GM19395 (cell line): ENCODE data around the gene OR10A5.
"Not testable (repeated sequence)": the region's sequence is repeated elsewhere in the genome, so short reads cannot be mapped to it uniquely, and the experiment has no call there.

Experiments
- ATAC-seq: cut with Tn5 transposase; IDR thresholded peaks from one replicate; pipeline ENCODE4 v1.9.1; 2021; ENCODE audit warnings: mild to moderate bottlenecking, moderate library complexity; ENCODE audit not compliant: unreplicated experiment

OR10A5 gene, protein sequence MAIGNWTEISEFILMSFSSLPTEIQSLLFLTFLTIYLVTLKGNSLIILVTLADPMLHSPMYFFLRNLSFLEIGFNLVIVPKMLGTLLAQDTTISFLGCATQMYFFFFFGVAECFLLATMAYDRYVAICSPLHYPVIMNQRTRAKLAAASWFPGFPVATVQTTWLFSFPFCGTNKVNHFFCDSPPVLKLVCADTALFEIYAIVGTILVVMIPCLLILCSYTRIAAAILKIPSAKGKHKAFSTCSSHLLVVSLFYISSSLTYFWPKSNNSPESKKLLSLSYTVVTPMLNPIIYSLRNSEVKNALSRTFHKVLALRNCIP

DNA sequence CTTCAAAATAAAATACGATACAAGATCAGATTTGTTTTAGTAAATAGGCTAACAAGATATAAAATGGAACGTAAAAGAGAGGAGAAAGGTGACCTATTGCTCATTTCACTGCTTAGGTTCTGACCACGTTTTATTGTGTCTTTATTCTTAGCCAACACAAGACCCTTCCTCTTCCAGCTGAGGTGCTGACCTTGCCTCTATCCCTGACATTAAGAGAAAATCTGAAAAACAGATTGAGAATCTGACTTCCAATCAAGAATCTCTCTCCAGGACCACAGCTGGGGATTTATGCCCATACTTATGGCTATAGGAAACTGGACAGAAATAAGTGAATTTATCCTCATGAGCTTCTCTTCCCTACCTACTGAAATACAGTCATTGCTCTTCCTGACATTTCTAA lies at the start of gene OR10A5:
Gene OR10A5, plus strand, starts transcription at position 301 of the 400 bp plus-strand sequence. Its CDS starts 0 bp downstream, at position 301.
- no peak for ATAC-seq

DNA sequence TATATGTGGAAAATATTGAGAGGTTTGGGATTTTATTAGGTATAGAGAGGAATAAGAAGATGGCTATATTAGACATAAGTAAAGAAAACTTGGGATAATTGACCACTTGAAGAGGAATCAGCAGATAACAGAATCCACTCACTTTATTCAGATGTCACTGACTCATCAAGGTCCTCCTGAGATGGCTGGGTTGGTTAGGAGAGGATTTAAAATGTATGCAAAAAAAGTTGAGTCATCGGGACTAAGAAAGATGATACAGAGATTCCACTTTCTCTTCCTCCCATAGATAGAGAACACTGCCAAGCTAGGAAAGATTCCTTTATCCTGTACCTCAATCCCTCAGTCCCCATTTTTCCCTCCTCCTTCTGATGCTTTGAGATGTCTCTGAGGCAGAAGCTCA lies 46.1 kb upstream of the OR10A5 start, which contains the start of gene OR6A2:
Gene OR6A2, minus strand, starts transcription at position 288 of the 400 bp plus-strand sequence. CDS start 3,981 bp downstream, outside the sequence.
- ATAC-seq, result no peak

DNA sequence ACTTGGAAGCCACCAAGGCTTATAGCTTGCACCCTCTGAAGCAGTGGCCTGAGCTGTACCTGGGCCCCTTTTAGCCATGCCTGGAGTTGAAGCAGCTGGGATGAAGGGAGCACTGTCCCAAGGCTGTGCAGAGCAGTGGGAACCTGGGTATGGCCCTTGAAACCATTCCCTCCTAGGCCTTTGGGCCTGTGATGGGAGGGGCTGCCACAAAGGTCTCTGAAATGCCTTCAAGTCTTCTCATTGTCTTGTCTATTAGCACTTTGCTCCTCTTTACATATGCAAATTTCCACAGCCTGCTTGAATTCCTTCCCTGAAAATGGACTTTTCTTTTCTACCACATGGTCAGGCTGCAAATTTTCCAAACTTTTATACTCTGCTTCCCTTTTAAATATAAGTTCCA lies 44.4 kb upstream of the OR10A5 start:
- not testable (repeated sequence) for ATAC-seq

DNA sequence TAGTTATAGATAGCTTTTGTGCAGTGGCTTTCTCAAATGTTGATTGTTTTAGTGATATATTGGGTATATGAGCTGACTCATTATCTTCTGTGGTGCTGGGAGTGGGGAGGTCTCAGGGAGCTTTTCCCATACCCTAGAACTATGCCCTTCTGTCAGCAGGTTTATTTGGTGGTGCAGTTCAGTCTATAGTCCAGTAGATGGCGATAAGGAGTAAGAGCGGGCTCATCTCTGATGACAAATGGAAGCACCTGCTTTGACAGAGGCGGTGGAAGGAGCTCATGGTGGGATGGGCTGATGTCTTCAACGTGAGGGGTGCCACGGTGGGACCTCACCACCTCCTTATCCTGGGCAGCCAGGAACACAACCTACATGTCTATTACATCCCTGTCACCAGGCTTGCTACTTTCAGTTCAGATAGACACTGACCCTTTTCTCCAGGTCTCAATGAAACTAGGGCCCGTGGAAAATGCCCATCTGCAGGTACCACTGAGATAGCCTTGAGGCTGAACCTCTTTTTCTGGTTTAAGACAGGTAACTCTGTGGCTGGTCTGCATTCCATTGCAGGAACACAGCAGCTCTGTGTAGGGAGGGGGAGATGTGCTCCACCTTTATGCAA lies 33.0 kb upstream of the OR10A5 start:
- ATAC-seq, result peak; percentile 91

DNA sequence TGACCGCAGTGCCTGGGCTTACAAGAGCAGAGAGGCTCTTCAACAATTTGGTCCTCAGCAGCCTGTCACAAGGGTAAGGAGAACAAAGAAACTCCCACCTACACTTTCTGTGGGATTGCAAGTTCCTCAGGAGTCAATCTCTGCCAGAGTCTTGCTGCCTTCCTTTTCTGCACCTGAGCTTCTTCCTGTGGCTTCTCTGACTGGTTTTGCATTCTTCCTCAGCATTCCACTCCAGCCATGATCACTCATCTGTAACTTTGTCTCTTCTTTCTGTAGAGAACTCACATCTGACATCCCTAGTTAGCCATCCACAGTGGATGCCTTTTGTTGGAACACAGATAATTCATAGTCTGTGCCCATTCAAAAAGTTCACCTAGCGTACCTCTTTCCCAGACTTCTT lies 31.8 kb upstream of the OR10A5 start:
- ATAC-seq, result no peak

DNA sequence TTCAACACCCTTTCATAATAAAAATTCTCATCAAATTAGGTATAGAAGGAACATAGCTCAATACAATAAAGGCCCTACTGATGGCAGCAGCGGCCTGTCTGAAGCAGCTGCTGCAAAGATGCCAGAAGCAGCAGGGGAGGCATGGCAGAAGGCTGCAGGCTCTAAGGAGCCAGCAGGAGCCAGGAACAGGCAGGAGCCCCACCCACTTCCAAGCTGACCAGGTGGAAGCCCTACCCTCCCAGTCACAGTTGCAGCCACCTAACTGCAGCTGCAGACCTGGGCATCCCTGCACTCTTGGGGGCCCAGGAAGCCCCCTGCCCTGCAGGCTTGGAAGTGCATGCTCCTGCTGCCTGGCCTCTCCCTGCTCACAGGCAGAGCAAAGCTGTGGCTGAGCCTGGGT lies 27.8 kb upstream of the OR10A5 start:
- no peak for ATAC-seq

DNA sequence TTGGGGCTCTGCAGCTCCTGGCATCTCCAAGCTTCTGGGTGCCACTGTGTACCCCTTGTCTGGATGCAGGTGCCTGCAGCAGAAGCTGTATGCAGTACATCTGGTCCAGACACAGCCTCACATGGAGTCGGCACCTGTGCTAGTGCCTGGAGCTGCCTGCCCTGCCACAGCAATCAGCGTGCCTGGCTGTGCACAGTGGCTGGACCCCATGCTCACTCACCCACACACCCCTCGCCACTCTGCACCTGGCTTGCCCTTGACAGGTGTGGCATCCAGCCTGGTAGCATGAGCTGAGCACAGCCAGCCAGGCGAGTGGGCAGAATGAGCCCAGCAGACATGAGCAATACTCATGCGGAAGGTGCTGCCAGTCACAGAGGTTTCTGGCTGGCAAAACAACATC lies 26.5 kb upstream of the OR10A5 start:
- no peak for ATAC-seq

DNA sequence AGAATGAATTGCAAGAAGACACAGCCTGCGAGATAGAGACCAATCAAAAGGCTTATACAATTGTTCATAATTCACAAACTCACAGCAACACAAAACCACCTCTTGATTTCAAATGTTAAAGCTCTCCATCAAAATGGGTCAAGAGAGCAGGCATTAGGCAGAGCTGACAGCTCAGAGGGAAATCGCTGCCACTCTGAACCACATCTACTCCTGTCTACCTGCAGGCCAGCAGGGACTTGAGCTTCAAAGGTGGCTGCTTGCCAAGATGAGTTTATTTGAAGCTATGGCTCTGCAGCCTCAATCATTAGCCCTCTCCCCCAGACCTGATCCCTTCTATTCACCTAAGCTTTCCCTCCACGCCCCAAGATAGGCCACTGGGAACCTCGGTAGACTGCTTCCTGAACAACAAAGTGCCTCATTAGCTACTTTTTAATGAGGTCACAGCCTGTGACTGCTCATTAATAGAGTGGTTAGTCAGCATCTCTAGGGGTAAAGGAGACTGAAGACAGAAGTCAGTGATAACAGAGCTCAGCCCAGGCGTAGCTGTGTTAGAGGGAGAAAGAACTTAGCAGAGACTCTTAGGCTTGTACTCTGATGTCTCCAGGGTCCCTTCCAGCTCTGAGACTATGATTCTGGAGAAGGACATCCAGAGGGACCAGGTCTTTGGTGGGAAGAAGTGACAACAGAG lies 21.2 kb upstream of the OR10A5 start:
- no peak for ATAC-seq

DNA sequence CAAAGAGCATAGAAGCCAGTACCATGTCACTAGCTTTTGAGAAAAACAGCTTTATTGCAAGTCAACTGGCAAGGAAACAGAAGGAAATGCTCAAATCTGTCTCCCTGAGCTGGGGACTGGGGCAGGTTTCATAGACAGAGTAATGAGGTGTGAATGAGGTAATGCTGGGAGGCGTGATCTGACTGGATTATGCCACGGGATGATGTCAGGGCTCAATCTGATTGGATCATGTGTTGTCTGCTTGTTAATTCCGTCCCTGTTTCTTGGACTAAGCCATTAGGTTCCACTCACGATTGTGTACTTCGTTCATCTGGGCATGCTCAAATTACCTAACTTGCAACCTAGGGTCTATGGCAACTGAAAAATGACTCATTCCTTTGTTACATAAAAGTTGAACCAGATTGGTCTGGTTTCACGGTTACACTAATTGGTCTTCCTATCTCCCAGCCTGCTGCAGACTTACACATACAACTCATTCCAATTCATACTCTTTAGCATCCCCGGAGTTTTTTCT lies 20.2 kb upstream of the OR10A5 start:
- ATAC-seq, result no peak

DNA sequence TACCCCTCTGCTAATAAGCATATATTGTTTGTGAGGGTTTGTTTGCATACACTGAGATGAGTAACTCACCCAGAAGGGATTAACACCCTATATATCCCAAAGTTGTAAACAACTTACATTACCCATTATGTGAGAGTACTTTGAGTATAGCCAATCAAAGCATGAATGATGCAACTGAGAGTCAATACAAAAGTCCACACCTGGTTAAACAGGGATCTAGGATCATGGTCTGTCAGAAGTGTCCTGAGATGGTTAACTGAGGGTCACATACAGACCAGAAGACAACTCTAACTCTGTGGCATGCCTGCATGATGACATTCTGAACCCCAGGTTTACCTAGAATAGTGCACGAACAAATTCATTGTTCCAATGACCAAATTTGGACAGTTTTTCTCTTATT lies 17.4 kb upstream of the OR10A5 start:
- ATAC-seq, result no peak

DNA sequence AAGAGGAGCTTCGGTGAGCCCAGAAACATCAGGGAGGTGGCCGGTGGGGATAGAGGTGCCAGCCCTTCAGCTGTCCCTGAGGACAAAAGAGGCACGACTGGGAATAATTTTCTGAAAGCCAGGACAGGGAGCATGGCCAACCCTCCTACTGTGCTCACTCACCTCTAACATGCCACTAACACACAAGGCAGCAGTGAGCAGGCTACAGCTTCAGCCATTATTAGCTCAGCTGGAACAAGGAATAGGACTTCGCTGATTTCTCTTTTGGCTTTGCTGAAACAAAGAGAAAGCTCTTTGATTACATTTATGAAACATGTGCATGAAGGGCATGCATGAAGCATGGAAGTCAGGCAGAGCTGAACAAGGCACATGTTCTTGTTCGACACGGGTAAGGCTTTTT lies 12.1 kb upstream of the OR10A5 start:
- ATAC-seq, result no peak

DNA sequence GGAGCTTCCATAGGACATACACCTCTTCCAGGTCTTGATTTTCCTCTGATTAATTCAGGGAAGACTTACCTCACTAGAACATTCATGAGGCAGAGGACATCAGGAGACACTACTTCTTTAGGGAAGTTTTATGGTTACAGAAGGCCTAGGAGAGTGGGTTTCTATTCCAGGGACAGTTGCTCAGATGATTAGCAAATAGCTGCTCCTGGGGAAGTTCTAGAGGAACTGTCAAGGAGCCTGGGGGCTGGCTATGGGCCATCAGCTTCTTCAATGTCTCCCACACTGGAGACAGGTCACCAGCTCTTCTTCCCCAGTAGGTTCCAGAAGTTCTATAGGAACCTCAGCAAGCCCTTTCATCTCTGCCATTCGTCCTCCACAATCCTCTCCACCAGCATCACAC lies 11.5 kb upstream of the OR10A5 start:
- no peak for ATAC-seq

DNA sequence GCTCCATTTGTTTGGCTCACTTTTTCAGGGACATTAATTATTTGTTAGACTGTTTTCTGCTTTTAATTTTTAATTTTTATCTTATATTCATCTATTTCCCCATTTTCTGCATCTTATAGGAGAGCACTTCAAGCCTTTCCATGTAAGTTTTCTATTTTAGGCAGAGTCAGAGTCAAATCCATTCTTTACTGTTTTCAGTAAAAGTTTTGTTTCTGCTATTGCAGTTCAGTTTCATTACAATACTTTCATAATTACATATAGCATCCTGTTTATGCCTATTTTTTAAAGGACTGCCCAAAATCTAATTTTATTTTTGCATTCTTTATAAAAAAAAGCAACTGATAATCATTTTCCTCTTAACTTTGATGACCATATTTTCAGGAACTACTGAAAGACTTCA lies 3.8 kb upstream of the OR10A5 start:
- ATAC-seq, result peak; percentile 57

DNA sequence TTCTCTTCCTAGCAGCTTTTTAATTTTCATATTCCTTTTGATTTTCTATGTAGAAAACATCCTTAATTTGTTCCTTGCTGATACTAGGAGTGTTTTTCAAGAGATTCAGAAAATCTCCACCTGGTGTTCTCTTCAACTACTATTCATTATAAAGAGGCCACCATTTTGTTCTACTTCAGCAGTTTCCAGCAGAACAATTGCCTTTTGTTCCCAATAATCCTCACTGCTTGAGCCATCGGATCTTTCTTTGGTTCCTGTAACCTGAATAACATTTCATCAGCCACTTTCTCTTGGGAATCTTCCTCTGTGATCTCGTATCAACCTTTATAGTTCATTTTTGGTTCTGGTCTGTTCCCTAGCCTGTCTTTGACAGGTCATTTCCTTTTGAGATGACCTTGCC lies 1.8 kb upstream of the OR10A5 start:
- ATAC-seq, result no peak

DNA sequence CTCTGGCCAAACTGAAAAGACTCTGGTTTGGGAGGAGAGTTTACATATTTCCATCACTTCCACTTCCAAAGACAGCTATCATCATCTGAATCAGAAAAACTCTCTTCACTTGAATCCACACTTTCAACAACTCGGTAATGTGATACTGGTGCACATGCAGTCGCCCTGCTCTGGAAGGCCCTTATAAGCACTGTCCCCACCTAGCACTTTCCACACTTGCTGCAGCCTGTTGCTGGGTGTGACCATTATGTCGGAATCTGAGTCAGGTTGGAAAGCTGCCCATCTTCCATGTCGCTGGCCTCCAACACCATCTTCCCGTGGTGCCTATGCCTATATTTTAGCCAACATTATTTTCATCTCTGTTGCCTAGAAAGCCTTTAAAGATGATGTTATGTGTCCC lies 1.1 kb upstream of the OR10A5 start:
- ATAC-seq, result no peak

DNA sequence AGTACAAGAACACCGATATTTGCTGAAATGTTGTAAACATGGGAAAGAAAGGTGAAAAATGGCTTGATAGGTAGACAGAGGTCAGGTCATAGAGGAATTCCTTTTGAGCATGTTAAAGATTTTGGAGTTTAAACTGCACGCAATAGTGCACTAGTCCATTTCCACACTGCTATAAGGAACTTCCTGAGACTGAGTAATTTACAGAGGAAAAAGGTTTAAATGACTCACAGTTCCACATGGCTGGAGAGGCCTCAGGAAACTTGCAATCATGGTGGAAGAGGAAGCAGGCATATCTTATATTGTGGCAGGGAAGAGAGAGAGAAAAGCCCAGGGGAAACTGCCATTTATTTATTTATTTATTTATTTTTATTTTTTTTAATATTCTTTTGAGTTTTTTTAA lies 5.0 kb downstream of the OR10A5 start:
- no peak for ATAC-seq

DNA sequence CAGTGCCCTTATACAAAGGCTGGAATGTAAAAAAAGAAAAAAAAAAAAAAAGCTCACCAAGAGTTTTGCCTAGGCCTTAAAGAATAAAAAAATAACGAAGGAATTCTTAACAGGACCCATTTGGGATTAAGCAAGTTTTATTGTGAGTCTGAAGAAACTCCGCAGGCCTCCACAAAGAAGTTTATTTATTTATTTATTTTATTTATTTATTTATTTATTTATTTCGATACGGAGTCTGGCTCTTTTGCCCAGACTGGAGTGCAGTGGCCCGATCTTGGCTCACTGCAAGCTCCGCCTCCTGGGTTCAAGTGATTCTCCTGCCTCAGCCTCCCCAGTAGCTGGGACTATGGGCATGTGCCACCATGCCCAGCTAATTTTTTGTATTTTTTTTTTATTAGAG lies 9.3 kb downstream of the OR10A5 start:
- ATAC-seq, result not testable (repeated sequence)

DNA sequence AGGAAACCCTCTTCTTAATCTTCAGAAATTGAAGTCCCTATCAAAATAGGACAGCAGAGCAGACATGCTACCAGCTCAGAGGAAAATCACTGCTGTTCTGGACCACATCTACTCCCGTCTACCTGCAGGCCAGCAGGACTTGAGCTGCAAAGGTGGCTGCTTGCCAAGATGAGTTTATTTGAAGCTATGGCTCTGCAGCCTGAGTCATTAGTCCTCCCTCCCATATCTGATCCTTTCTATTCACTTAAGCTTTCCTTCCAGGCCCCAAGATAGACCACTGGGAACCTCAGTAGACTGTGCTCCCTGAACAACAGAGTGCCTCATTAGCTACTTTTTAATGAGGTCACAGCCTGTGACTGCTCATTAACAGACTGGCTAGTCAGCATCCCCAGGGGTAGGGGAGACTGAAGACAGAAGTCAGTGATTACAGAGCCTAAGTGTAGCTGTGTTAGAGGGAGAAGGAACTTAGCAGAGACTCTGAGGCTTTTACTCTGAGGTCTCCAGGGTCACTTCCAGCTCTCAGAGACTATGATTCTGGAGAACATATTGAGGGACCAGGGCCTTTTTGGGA lies 10.6 kb downstream of the OR10A5 start:
- no peak for ATAC-seq

DNA sequence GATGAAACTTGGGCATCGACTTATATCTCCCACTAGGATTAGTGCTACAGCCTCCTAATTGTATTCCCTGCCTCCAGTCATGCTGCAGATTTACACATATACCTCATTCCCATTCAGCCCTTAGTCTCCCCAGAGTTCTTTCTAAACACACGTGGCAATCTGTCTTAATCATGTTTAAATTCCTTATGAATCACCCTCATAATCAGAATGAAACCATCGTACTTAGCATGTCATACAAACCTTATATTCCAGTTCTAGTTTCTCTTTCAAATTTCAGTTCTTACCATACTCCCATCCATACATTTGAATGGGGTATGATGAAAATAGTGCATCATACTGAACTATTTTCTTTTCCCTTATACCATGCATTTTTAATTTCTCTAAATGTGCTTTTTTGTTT lies 11.4 kb downstream of the OR10A5 start:
- peak; percentile 97 for ATAC-seq

DNA sequence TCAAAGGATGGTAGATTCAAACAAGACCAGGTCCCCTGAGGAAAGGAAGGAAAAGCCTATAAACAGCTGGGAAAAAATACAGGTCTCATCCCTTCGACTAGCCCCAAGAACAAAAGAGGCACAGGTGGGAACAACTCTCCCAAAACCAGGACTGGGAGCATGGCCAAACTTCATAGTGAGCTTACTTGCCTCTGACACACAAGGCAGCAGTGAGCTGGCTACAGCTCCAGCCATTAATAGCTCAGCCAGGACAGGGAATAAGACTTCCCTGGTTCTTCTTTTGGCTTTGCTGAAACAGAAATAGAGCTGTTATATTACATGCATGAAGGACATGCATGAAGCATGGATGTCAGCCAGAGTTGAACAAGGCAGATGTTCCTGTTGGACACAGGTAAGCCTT lies 17.5 kb downstream of the OR10A5 start, which contains the start of gene OR10A2:
Gene OR10A2, plus strand, starts transcription at position 97 of the 400 bp plus-strand sequence. CDS start 6,698 bp downstream, outside the sequence.
- no peak for ATAC-seq

DNA sequence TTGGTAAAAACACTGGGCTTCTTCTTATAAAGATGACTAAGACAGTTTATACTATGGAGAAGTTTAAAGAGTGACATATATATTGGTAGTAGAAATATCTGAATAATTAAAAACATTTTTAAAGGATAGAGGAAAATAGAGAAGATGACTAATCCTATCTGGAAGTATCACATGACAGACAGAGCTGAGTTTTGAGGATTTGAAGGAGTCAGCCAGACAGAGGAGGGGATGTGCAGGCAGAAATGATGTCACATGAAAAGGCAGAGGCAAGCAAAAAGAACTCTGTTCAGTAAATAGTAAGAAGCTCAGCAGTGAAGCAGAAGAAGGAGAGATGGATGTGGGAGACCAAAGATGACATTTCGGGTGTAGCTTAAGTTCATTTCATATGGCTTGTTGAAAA lies 19.0 kb downstream of the OR10A5 start:
- ATAC-seq, result no peak
